NK-92 treated with Interleukin-12 subunit alpha and Interleukin-12 subunit beta, amount 100 ng/mL, for 24 hours (cell line): Measurements from ENCODE around the gene PTPRO.

Experiments used
- DNase-seq: peaks from one replicate; lab custom pipeline; 2025; lab: John Stamatoyannopoulos, UW

PTPRO gene

GRCh38 chr12:15350643-15351042 is 28.3 kb downstream of the PTPRO start:
- no peak for DNase-seq

- DNase-seq = no peak
Observed at GRCh38 chr12:15355766-15356165, 33.5 kb downstream of the PTPRO start.

DNA sequence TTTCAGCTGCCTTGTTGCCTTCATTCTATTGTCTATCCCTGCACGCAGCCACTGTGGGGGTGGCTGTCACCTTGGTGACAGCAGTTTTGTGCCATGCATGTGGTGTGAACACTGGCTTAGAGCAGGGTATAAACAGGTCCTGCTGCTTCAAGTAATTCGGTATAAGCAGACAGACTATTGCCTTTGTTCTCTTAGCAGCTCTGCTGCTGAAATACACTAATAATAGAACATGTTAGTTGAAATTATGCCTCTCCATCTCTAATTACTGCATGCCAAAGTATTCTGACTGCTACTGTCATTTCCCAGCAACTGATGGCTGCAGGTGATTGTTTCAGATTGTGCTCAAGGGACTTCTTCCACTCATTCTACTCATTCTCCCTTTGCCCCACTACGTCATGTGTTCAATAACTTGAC is 34.6 kb downstream of the PTPRO start:
- DNase-seq = no peak

DNA sequence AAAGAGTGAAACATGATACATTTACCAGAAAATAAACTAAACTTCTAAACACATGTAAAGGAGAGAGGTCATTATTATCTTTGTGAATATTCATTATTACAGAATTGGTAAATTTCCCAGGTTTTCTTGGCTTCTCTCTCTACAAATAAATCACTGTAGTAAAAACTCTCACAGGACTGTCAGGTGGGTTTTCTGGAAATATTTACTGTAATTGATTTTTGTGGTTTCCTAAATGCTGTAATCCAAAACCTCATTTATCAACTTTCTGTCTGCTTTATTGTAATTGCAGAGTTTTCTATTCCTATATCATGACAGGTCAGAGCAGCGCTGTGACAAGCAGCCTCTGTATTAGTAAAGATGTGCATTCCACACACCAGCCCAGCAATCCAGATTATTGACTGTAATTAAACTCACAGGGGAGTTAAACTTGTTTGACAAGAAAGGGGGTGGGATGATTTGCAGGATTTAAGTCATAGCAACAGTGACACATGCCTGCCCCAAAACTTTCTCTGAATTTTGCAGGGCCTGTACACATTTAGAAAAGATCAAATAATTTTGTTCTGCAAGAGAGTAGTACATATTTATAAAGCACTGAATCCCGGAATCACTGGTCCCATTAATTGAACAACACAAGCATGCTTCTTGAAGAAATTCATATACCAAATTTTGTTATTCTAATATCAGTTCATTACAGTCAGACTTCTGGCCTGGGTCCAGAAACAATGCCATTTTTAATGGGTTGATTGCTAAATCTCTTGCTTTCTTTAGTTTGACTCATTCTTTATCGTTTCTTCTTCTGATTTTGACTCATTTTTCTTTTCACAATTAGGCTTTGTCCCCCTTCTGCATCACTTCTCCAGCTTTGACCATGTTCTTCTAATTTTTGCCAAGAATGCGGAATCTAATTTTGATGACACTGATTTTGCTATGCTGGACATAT is 42.2 kb downstream of the PTPRO start:
- no peak for DNase-seq

DNA sequence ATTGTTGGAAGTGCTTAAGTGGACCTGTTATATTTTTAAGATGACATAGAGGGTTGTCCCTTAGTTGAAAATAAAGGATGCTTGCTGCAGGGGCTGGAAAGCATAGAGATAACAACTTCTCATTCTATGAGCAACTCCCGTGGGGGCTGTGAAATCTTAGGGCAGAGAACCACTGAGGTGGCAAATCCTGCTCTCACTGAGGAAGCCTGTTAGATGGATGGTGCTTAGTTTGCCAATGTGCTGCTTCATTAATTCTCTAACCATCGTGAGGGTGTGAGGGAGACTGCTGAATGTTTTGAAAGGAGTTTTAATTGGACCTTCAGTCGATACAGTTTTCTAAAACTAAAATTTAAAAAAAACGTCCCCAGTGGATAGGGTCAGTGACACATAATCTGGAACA is 46.5 kb downstream of the PTPRO start:
- no peak for DNase-seq

DNA sequence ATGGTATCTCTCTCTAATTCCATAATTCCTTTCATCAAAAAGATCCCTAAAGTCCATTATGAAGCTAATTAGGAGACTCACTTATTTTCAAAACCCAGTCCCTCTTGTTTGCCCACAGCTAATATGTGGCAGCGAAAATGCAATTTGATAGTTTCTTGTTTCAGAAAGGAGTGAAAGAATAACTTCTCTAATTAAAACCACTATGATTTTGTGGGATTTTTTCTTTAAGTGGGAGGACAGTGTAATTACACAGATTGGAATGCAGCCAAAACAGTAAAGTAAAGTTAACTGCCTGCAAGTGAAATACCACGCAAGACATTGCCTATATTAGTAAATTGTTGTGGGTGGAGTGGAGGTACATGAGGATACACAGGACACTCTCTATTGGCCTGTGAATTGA is 50.0 kb downstream of the PTPRO start:
- DNase-seq = no peak

DNA sequence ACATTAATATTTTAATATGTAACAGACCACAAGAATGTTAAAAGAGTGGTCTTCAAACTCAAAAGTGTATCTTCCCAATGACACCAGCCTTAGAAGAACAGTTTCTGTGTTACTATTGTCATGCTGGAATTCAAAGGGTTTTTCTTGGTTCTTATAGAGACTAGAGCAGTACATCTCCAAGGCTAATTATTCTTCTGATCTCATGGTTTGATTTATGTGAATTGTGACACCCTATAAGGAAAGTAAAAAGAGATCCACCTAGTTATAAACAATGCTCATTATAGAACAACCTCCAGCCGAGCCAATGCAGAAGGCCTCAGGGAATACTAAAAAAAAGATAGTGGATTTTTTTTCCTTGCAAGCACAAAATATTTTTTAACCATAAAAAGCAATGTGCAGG is 65.5 kb downstream of the PTPRO start:
- no peak for DNase-seq

- no peak for DNase-seq
Observed at GRCh38 chr12:15389561-15389960, 67.3 kb downstream of the PTPRO start.

GRCh38 chr12:15393037-15393436 is 70.7 kb downstream of the PTPRO start:
- no peak for DNase-seq

DNA sequence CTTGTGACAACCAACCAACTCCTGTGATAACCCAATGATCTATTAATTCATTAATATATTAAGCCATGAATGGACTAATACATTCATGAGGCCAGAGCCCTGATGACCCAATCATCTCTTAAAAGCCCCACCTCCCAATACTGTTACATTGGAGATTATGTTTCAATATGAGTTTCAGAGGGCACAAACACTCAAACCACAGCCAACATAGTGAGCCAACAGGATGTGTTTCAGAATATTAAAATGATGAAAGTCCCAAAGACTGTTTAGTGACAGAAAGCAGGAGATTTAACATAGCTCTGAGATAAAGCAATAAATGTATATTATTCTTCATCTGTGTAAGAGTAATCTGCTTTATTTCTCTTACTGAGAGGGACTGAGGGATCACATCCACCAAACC is 71.7 kb downstream of the PTPRO start:
- no peak for DNase-seq

- no peak for DNase-seq
Observed at GRCh38 chr12:15404485-15404884, 82.2 kb downstream of the PTPRO start.

DNA sequence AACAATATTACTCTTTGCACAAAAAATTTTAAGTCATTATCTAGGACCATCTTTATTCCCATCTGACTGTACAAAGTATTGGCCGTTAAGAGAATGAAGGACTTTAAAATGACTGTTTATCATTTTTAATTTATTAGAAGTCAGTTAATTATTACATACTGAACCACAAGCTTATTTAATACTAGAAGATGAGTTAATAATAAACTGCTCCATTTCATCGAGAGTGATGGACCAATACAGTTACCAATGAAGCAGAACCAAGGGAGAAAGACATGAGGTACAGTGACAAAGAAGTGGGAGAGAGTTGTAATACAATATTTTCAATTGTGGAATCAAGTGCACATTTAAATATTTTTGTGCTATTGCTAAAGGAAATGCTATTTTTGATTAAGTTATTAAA is 83.3 kb downstream of the PTPRO start:
- no peak for DNase-seq

DNA sequence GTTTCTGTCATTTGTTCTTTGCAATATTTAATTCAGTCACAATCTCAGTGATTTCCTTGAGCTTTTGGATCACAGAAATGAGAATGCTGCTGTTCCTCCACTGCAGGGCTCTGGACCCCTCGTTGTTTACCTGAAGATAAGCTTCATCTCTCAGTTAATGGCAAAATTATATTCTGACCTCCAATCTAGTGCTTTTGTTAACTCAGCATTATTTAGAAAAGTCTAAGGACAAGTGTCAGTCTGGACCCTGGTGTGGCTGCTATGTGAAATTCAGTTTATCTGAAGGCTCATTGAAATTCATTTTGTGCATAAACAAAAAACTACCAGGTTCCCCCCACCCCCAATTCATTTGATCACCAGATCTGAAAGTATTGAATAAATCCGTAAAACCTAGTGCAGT is 84.7 kb downstream of the PTPRO start:
- DNase-seq = no peak

DNA sequence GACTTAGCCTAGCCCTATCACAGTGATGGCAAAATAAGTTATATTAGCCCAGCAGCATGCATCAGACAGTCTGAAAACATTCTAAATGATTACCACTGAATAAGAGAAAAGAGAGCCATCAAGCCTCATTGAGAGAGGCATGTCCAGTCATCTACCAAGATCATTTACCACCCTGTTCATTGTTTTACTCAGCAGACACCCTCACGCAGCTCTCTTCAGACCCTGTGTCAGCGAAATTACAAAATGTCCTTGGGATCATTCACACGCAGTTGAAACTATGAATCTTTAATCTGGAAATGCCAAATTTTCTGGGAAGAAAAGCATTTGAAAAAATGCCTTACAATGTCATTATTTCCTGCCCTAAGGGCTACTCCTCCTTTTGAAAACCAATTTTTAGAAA is 89.5 kb downstream of the PTPRO start:
- no peak for DNase-seq

GRCh38 chr12:15417691-15418090 is 95.4 kb downstream of the PTPRO start:
- DNase-seq = no peak

- no peak for DNase-seq
Observed at GRCh38 chr12:15423629-15424028, 101.3 kb downstream of the PTPRO start.

- DNase-seq = no peak
Observed at GRCh38 chr12:15427913-15428312, 105.6 kb downstream of the PTPRO start.

DNA sequence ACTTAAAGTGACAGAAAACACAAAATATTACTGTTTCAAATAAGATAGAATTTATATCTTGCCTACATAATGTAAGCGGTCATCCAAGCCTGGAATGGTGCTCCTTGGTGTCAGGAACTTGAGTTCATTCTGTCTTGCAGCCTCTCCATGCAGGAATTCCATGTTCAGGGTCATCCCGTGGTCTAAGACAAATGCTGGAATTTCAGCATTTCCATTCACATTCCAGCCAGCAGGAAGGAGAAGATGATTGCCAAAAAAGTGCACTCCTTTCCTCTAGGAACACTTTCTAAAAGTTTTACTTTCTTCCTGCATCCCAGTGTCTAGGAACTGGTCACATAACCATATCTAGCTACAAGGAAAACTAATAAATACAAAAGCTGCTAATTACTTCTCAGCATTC is 106.3 kb downstream of the PTPRO start:
- DNase-seq = no peak

- DNase-seq = no peak
Observed at GRCh38 chr12:15429262-15429661, 107.0 kb downstream of the PTPRO start.

GRCh38 chr12:15435597-15435996 is 113.3 kb downstream of the PTPRO start:
- DNase-seq = no peak

DNA sequence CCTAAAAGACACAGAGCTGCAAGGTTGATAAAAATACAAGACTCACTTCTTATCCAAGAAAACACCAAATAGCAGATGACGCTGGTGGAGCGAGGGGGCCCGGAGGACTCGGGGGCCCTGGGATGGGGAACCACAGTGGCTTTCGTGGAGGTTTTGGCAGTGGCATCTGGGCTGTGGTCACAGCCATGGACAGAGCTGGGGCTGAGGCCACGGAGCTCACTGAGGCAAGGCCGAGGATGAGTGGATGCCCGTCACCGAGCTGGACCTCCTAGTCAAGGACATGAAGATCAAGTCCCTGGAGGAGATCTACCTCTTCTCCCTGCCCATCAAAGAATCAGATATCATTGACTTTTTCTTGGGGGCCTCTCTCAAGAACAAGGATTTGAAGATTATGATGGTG is 117.2 kb downstream of the PTPRO start:
- DNase-seq = no peak

- DNase-seq = no peak
Observed at GRCh38 chr12:15443050-15443449, 120.7 kb downstream of the PTPRO start.

GRCh38 chr12:15443611-15444010 is 121.3 kb downstream of the PTPRO start:
- no peak for DNase-seq

DNA sequence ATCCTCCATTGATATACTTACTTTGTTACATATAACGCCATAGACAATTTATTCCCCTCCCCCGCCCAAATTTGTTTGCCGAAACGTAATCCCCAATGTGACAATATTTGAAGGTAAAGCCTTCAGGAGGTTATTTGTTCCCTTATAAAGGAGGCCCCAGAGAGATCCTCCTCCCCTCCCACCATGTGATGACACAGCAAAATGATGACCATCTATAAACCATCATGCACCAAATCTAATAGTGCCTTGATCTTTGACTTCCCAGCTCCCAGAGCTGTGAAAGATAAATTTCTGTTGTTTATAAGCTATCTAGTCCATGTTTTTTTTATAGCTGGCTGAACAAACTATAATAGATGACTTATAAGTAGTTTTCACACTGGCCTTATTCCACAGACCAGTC is 122.2 kb downstream of the PTPRO start:
- DNase-seq = no peak
